Activated naive CD4-positive, alpha-beta T cell treated with anti-CD3 and anti-CD28 coated beads, Interleukin-2, amount 50 U/mL, for 72 hours (primary cell): ENCODE data around the gene TEDC2. TPM values are rescaled to one million over a fixed set of nuclear protein-coding genes. Genes with fewer than 3 reads are reported as not detected.
"Not testable (repeated sequence)": the region's sequence is repeated elsewhere in the genome, so short reads cannot be mapped to it uniquely, and the experiment has no call there.

Experiments used
- ATAC-seq, 2 donors: fragments of 150-1000 bp; cut with Tn5 transposase; 2 replicates each; pipeline ENCODE4 v1.10.0; 2021; ENCODE audit warnings: mild to moderate bottlenecking in 2 of 2, moderate library complexity in 2 of 2
- DNase-seq, 2 donors: peaks; one replicate each; pipeline ENCODE4 v3.0.0; 2021 to 2022; ENCODE audit warnings: low spot score in 2 of 2
- H3K27ac Mint-ChIP-seq, 2 donors: one replicate each; pipeline ENCODE4 v1.8.0; 2022; ENCODE audit warnings: mild to moderate bottlenecking in 2 of 2, mixed read lengths in 2 of 2
- H3K36me3 Mint-ChIP-seq, 2 donors: one replicate each; pipeline ENCODE4 v1.8.0; 2022; ENCODE audit warnings: mixed read lengths in 2 of 2
- H3K9me3 Mint-ChIP-seq, 2 donors: one replicate each; pipeline ENCODE4 v1.8.0; 2022; ENCODE audit warnings: mixed read lengths in 2 of 2
- total RNA-seq, 2 donors: library from RNA; stranded (reverse); gene quantifications; one replicate each; pipeline ENCODE4 v1.2.3, GENCODE V29; 2022

The TEDC2 gene
- total RNA-seq, 2 donors from 2014 or later: 20.9 to 32.3 TPM

GRCh38 chr16:2432286-2432685, 27.6 kb upstream of the TEDC2 start:
- no peaks in the 10 kb centered on the region for H3K9me3 Mint-ChIP-seq
- no peak for ATAC-seq
- DNase-seq: peak in 1 of 2 donors; percentile 43
- H3K27ac Mint-ChIP-seq: no peak overlapping the region
- H3K36me3 Mint-ChIP-seq: peaks cover 29 to 43% of the 10 kb centered on the region in 2 donors

- Mint-ChIP-seq H3K9me3 (no peaks in the 10 kb centered on the region), H3K36me3 (peaks cover 31 to 50% of the 10 kb centered on the region in 2 donors), H3K27ac (peak overlapping the region; percentile 12 to 44)
- DNase-seq: peak in 1 of 2 donors; percentile 44
- ATAC-seq: no peak
Measured at GRCh38 chr16:2432801-2433505, 27.0 kb upstream of the TEDC2 start.

- H3K36me3 Mint-ChIP-seq: peaks cover 37 to 60% of the 10 kb centered on the region in 2 donors
Measured at GRCh38 chr16:2435236-2435635, 24.7 kb upstream of the TEDC2 start.

GRCh38 chr16:2436110-2436509, 23.8 kb upstream of the TEDC2 start:
- Mint-ChIP-seq H3K36me3 (peaks cover 28 to 51% of the 10 kb centered on the region in 2 donors), H3K9me3 (no peaks in the 10 kb centered on the region), H3K27ac (no peak overlapping the region)
- no peak for ATAC-seq
- DNase-seq: peak in 1 of 2 donors; percentile 50

More at GRCh38 chr16:2435236-2435635, 24.7 kb upstream of the TEDC2 start:
- not testable (repeated sequence) for H3K27ac Mint-ChIP-seq, DNase-seq, H3K9me3 Mint-ChIP-seq, ATAC-seq

- H3K9me3 Mint-ChIP-seq: no peaks in the 10 kb centered on the region
- peak in 1 of 2 donors; percentile 52 for DNase-seq
- peaks cover 28 to 51% of the 10 kb centered on the region in 2 donors for H3K36me3 Mint-ChIP-seq
- ATAC-seq: no peak
- peak overlapping the region in 1 of 2 donors; percentile 33 for H3K27ac Mint-ChIP-seq
Measured at GRCh38 chr16:2437032-2437790, 22.7 kb upstream of the TEDC2 start.

- ATAC-seq: no peak
- no peak for DNase-seq
- H3K9me3 Mint-ChIP-seq: no peaks in the 10 kb centered on the region
- H3K27ac Mint-ChIP-seq: no peak overlapping the region
- H3K36me3 Mint-ChIP-seq: peaks cover 22 to 45% of the 10 kb centered on the region in 2 donors
Measured at GRCh38 chr16:2438121-2438520, 21.8 kb upstream of the TEDC2 start.

GRCh38 chr16:2439598-2439997, 20.3 kb upstream of the TEDC2 start:
- ATAC-seq: peak in 1 of 2 donors; percentile 15
- no peak for DNase-seq
- Mint-ChIP-seq H3K27ac (peak overlapping the region in 1 of 2 donors; percentile 48), H3K9me3 (no peaks in the 10 kb centered on the region), H3K36me3 (peaks cover 26 to 43% of the 10 kb centered on the region in 2 donors)

- H3K36me3 Mint-ChIP-seq: peaks cover 32 to 44% of the 10 kb centered on the region in 2 donors
- not testable (repeated sequence) for DNase-seq, H3K9me3 Mint-ChIP-seq, H3K27ac Mint-ChIP-seq
- ATAC-seq: peak; percentile 34 to 71
Measured at GRCh38 chr16:2441143-2441804, 18.6 kb upstream of the TEDC2 start.

- ATAC-seq: peak in 1 of 2 donors; percentile 42
- no peaks in the 10 kb centered on the region for H3K9me3 Mint-ChIP-seq
- DNase-seq: no peak
- H3K36me3 Mint-ChIP-seq: peaks cover 23 to 30% of the 10 kb centered on the region in 2 donors
- peak overlapping the region in 1 of 2 donors; percentile 22 for H3K27ac Mint-ChIP-seq
Measured at GRCh38 chr16:2443555-2443954, 16.4 kb upstream of the TEDC2 start.

- Mint-ChIP-seq H3K36me3 (peaks cover 23 to 36% of the 10 kb centered on the region in 2 donors), H3K9me3 (no peaks in the 10 kb centered on the region), H3K27ac (no peak overlapping the region)
- DNase-seq: no peak
- no peak for ATAC-seq
Measured at GRCh38 chr16:2447920-2448583, 11.9 kb upstream of the TEDC2 start.

GRCh38 chr16:2449118-2449517, 10.8 kb upstream of the TEDC2 start:
- DNase-seq (no peak), ATAC-seq (no peak)
- H3K9me3 Mint-ChIP-seq: no peaks in the 10 kb centered on the region
- H3K36me3 Mint-ChIP-seq: peaks cover 21 to 37% of the 10 kb centered on the region in 2 donors
- H3K27ac Mint-ChIP-seq: no peak overlapping the region

GRCh38 chr16:2450535-2450934, 9.4 kb upstream of the TEDC2 start:
- H3K36me3 Mint-ChIP-seq: peaks cover 16 to 34% of the 10 kb centered on the region in 2 donors
- no peaks in the 10 kb centered on the region for H3K9me3 Mint-ChIP-seq
- H3K27ac Mint-ChIP-seq: no peak overlapping the region
- DNase-seq (no peak), ATAC-seq (no peak)

GRCh38 chr16:2450975-2451381, 8.9 kb upstream of the TEDC2 start:
- Mint-ChIP-seq H3K9me3 (no peaks in the 10 kb centered on the region), H3K36me3 (peaks cover 16 to 34% of the 10 kb centered on the region in 2 donors), H3K27ac (no peak overlapping the region)
- no peak for ATAC-seq
- DNase-seq: no peak

GRCh38 chr16:2451851-2452320, 8.0 kb upstream of the TEDC2 start:
- H3K9me3 Mint-ChIP-seq: no peaks in the 10 kb centered on the region
- no peak for DNase-seq

GRCh38 chr16:2452650-2453049, 7.3 kb upstream of the TEDC2 start:
- H3K36me3 Mint-ChIP-seq: peaks cover 16 to 33% of the 10 kb centered on the region in 2 donors
- no peak for ATAC-seq
- no peak overlapping the region for H3K27ac Mint-ChIP-seq
- DNase-seq: no peak
- no peaks in the 10 kb centered on the region for H3K9me3 Mint-ChIP-seq

More at GRCh38 chr16:2451851-2452320, 8.0 kb upstream of the TEDC2 start:
- Mint-ChIP-seq H3K36me3 (peaks cover 16 to 33% of the 10 kb centered on the region in 2 donors), H3K27ac (no peak overlapping the region)
- ATAC-seq: no peak
